Measurements from ENCODE around the gene THUMPD1.

GRCh38 chr16:20765732-20766131, 24.1 kb upstream of the THUMPD1 start:
- no peak for TF ChIP-seq GATA2 (IDR thresholded peaks at IDR 0.05; ENCODE audit: low read depth, low read length)
- TF ChIP-seq GATA3 (IDR thresholded peaks at IDR 0.05; ENCODE audit: low read depth, low read length): no peak

All from SH-SY5Y (cell line).